HG03097 (cell line): ENCODE data around the gene VSTM2A.

Experiments
- ATAC-seq: cut with Tn5 transposase; IDR thresholded peaks from one replicate; pipeline ENCODE4 v1.9.1; 2021; ENCODE audit not compliant: unreplicated experiment, low FRiP score

Gene VSTM2A

DNA sequence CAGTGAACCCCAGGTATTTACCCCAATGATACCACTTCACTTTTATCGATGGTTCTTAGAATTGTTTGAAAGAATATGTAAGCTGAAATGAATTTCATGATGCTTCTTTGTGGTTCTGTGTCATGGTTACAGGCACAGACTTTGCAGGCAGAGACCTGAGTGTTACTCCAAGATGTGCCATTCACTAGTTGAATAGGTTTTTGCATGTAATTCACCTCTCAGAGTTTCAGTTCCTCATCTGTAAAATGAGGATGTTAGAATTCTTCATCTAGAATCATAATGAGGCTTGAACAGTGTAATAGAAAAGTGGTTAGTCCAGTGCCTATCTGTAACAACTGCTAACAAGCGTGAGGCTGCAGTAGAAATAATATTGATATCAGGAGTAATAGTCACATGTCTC, 54.6 kb downstream of the VSTM2A start:
- no peak for ATAC-seq

- no peak for ATAC-seq
These were observed 73.4 kb downstream of the VSTM2A start for GRCh38 chr7:54615537-54615936.
